Motor neuron (in vitro differentiated cells): Measurements from ENCODE around the gene GPR158. TPM values are rescaled to one million over a fixed set of nuclear protein-coding genes. Genes with fewer than 3 reads are reported as not detected.
"Not testable (repeated sequence)": the region's sequence is repeated elsewhere in the genome, so short reads cannot be mapped to it uniquely, and the experiment has no call there.

Experiments used
- ATAC-seq, 8 experiments: fragments of 200-7000 bp; cut with Tn5 transposase; replicated peaks in 6 of 8; 2 replicates each; pipeline ENCODE4 v1.8.0; 2021; ENCODE audit warnings: mild to moderate bottlenecking in 8 of 8, moderate library complexity in 8 of 8
- H3K27ac ChIP-seq, 2 donors: fragments of 250-450 bp; sonication (Bioruptor Pico); 2 replicates each; pipeline ENCODE4 v1.9.0; 2021; ENCODE audit warnings: antibody characterized with exemption in 2 of 2, mild to moderate bottlenecking in 2 of 2, moderate library complexity in 1 of 2
- H3K4me1 ChIP-seq, 2 donors: fragments of 250-450 bp; sonication (Bioruptor Pico); replicated peaks in 1 of 2; 2 replicates each; pipeline ENCODE4 v1.6.1; 2021; ENCODE audit warnings: antibody characterized with exemption in 2 of 2, mild to moderate bottlenecking in 2 of 2, moderate library complexity in 1 of 2
- H3K4me3 ChIP-seq, 5 donors: fragments of 250-450 bp; sonication (Bioruptor Pico); 2 replicates each; pipeline ENCODE4 v1.9.0; 2021; ENCODE audit warnings: antibody characterized with exemption in 5 of 5, mild to moderate bottlenecking in 5 of 5, moderate library complexity in 4 of 5
- WGBS, 10 experiments: fragments of 450-650 bp; shearing (Covaris generic); methylation state at CpG; one replicate each; pipeline ENCODE4 v1.0.0; 2022; 5-methylcytosine and 5-hydroxymethylcytosine counted together
- in situ Hi-C, 9 experiments: fragments of 400-800 bp; cut with MboI; loops; one replicate each; pipeline ENCODE4 v1.15.0; 2021; ENCODE audit warnings: low sequenced_read_pairs in 9 of 9, low pct_unique_long_range_greater_than_20kb in 2 of 9; ENCODE audit not compliant: unreplicated experiment in 9 of 9
- total RNA-seq, 8 experiments: library from RNA; unstranded; fragments of 300-600 nt; gene quantifications; 2 replicates each; pipeline versions ENCODE4 v1.2.3 to v1.2.4, GENCODE V29; 2022

Gene GPR158
- total RNA-seq, 8 experiments from 2014 or later = 0.05 to 3.6 (median 1.3) TPM

- 0 to 100% (median 72%) methylated on average over 1 of the region's 1 CpG; no CpG with 5 or more reads in 2 of the 10 experiments for WGBS, 10 experiments
- H3K27ac ChIP-seq = no peak overlapping the region
- no peak overlapping the region for H3K4me3 ChIP-seq
- H3K4me1 ChIP-seq = no peaks in the 10 kb centered on the region
- in situ Hi-C loops = no loop called here
- ATAC-seq = no peak
These were observed 113.4 kb downstream of the GPR158 start for GRCh38 chr10:25288181-25288580.

- in situ Hi-C loops = no loop called here
- 0 to 100% (median 77%) methylated on average over 2 to 5 of the region's 5 CpGs for WGBS, 10 experiments
- ATAC-seq = peak in 3 of 8 experiments; percentile 43 to 59 (median 51)
- no peak overlapping the region for H3K27ac ChIP-seq
- H3K4me1 ChIP-seq = no peaks in the 10 kb centered on the region
- H3K4me3 ChIP-seq = no peak overlapping the region
These were observed 119.5 kb downstream of the GPR158 start for GRCh38 chr10:25294032-25294926.

- H3K27ac ChIP-seq = no peak overlapping the region
- WGBS, 10 experiments = 0 to 100% (median 53%) methylated on average over 1 of the region's 1 CpG; no CpG with 5 or more reads in 4 of the 10 experiments
- no peaks in the 10 kb centered on the region for H3K4me1 ChIP-seq
- in situ Hi-C loops = no loop called here
- ATAC-seq = no peak
- H3K4me3 ChIP-seq = no peak overlapping the region
These were observed 121.5 kb downstream of the GPR158 start for GRCh38 chr10:25296324-25296723.

GRCh38 chr10:25297466-25297865 is 122.7 kb downstream of the GPR158 start:
- H3K4me3 ChIP-seq = no peak overlapping the region
- in situ Hi-C loops = no loop called here
- WGBS, 10 experiments = 0 to 77% (median 38%) methylated on average over 1 to 4 of the region's 4 CpGs; no CpG with 5 or more reads in 4 of the 10 experiments
- no peak overlapping the region for H3K27ac ChIP-seq
- H3K4me1 ChIP-seq = no peaks in the 10 kb centered on the region
- no peak for ATAC-seq

GRCh38 chr10:25300073-25300472 is 125.3 kb downstream of the GPR158 start:
- in situ Hi-C loops = no loop called here
- no peak for ATAC-seq
- 0 to 100% (median 76%) methylated on average over 1 to 2 of the region's 2 CpGs; no CpG with 5 or more reads in 2 of the 10 experiments for WGBS, 10 experiments
- Histone ChIP-seq H3K4me1 (no peaks in the 10 kb centered on the region), H3K4me3 (no peak overlapping the region), H3K27ac (no peak overlapping the region)

- Histone ChIP-seq H3K4me3 (no peak overlapping the region), H3K4me1 (no peaks in the 10 kb centered on the region), H3K27ac (no peak overlapping the region)
- peak in 4 of 8 experiments; percentile 21 to 77 (median 40) for ATAC-seq
- in situ Hi-C loops = no loop called here
- 11 to 96% (median 57%) methylated on average over 2 to 4 of the region's 4 CpGs; no CpG with 5 or more reads in 2 of the 10 experiments for WGBS, 10 experiments
These were observed 129.8 kb downstream of the GPR158 start for GRCh38 chr10:25304606-25305005.

- in situ Hi-C loops = no loop called here
- Histone ChIP-seq H3K4me3 (no peak overlapping the region), H3K27ac (no peak overlapping the region), H3K4me1 (no peaks in the 10 kb centered on the region)
- ATAC-seq = peak in 2 of 8 experiments; percentile 33 to 95
- WGBS, 10 experiments = 0 to 89% (median 40%) methylated on average over 1 of the region's 1 CpG; no CpG with 5 or more reads in 3 of the 10 experiments
These were observed 131.6 kb downstream of the GPR158 start for GRCh38 chr10:25306386-25306785.

GRCh38 chr10:25308278-25308677 is 133.5 kb downstream of the GPR158 start:
- Histone ChIP-seq H3K4me1 (no peaks in the 10 kb centered on the region), H3K4me3 (no peak overlapping the region), H3K27ac (no peak overlapping the region)
- in situ Hi-C loops = no loop called here
- WGBS, 10 experiments = 20 to 100% (median 96%) methylated on average over 1 to 2 of the region's 3 CpGs; no CpG with 5 or more reads in 1 of the 10 experiments
- ATAC-seq = no peak

- ATAC-seq = peak in 1 of 8 experiments; percentile 57
- H3K27ac ChIP-seq, in situ Hi-C loops, H3K4me1 ChIP-seq, H3K4me3 ChIP-seq: not testable (repeated sequence)
- 16 to 100% (median 92%) methylated on average over 1 to 9 of the region's 9 CpGs for WGBS, 10 experiments
These were observed 142.9 kb downstream of the GPR158 start for GRCh38 chr10:25317596-25318211.

GRCh38 chr10:25327273-25327672 is 152.5 kb downstream of the GPR158 start:
- WGBS, 10 experiments = 0 to 79% (median 57%) methylated on average over 1 to 3 of the region's 3 CpGs; no CpG with 5 or more reads in 3 of the 10 experiments
- Histone ChIP-seq H3K4me1 (no peaks in the 10 kb centered on the region), H3K4me3 (no peak overlapping the region), H3K27ac (no peak overlapping the region)
- in situ Hi-C loops = no loop called here
- peak in 1 of 8 experiments; percentile 50 for ATAC-seq

GRCh38 chr10:25328361-25328760 is 153.6 kb downstream of the GPR158 start:
- Histone ChIP-seq H3K4me3 (no peak overlapping the region), H3K4me1 (no peaks in the 10 kb centered on the region), H3K27ac (no peak overlapping the region)
- no peak for ATAC-seq
- in situ Hi-C loops = no loop called here
- WGBS, 10 experiments = 6 to 100% (median 90%) methylated on average over 1 to 3 of the region's 3 CpGs; no CpG with 5 or more reads in 1 of the 10 experiments

- in situ Hi-C loops, H3K27ac ChIP-seq, H3K4me1 ChIP-seq, H3K4me3 ChIP-seq, ATAC-seq: not testable (repeated sequence)
- 60 to 100% (median 100%) methylated on average over 3 to 5 of the region's 5 CpGs; no CpG with 5 or more reads in 7 of the 10 experiments for WGBS, 10 experiments
These were observed 154.8 kb downstream of the GPR158 start for GRCh38 chr10:25329587-25329986.

GRCh38 chr10:25334445-25334844 is 159.6 kb downstream of the GPR158 start:
- Histone ChIP-seq H3K4me1 (no peaks in the 10 kb centered on the region), H3K4me3 (no peak overlapping the region), H3K27ac (no peak overlapping the region)
- in situ Hi-C loops = no loop called here
- no peak for ATAC-seq
- 0 to 100% (median 75%) methylated on average over 1 to 2 of the region's 2 CpGs; no CpG with 5 or more reads in 1 of the 10 experiments for WGBS, 10 experiments
